ENCODE results near the gene PATJ. TPM values are rescaled to one million over a fixed set of nuclear protein-coding genes. Genes with fewer than 3 reads are reported as not detected.
"Not testable (repeated sequence)": the region's sequence is repeated elsewhere in the genome, so short reads cannot be mapped to it uniquely, and the experiment has no call there.

PATJ gene
- total RNA-seq, 1 donor from 2014 or later, result 39.4 TPM

GRCh38 chr1:61825393-61825792 is 83.1 kb downstream of the PATJ start:
- TF ChIP-seq CTCF (conservative IDR thresholded peaks at IDR 0.05), result no peak
- Mint-ChIP-seq H3K27me3 (no peaks in the 10 kb centered on the region), H3K4me1 (ENCODE audit: unreplicated experiment) (no peaks in the 10 kb centered on the region), H3K9me3 (no peaks in the 10 kb centered on the region), H3K36me3 (peaks cover 38% of the 10 kb centered on the region), H3K4me3 (no peak overlapping the region), H3K27ac (no peak overlapping the region)
- DNase-seq (ENCODE audit: extremely low spot score, unreplicated experiment), result no peak

- DNase-seq (ENCODE audit: extremely low spot score, unreplicated experiment), result no peak
- Mint-ChIP-seq H3K4me1 (ENCODE audit: unreplicated experiment) (no peaks in the 10 kb centered on the region), H3K27me3 (no peaks in the 10 kb centered on the region), H3K4me3 (no peak overlapping the region), H3K27ac (no peak overlapping the region), H3K36me3 (peaks cover 34% of the 10 kb centered on the region), H3K9me3 (no peaks in the 10 kb centered on the region)
- TF ChIP-seq CTCF (conservative IDR thresholded peaks at IDR 0.05), result no peak
These were observed 86.5 kb downstream of the PATJ start for GRCh38 chr1:61828805-61829204.

GRCh38 chr1:61836649-61837048 is 94.4 kb downstream of the PATJ start:
- Mint-ChIP-seq H3K9me3 (no peaks in the 10 kb centered on the region), H3K27me3 (no peaks in the 10 kb centered on the region), H3K4me3 (no peak overlapping the region), H3K27ac (no peak overlapping the region), H3K4me1 (ENCODE audit: unreplicated experiment) (peaks cover 3% of the 10 kb centered on the region), H3K36me3 (peaks cover 13% of the 10 kb centered on the region)
- no peak for TF ChIP-seq CTCF (conservative IDR thresholded peaks at IDR 0.05)
- no peak for DNase-seq (ENCODE audit: extremely low spot score, unreplicated experiment)

- H3K4me1 Mint-ChIP-seq (ENCODE audit: unreplicated experiment), result peaks cover 12% of the 10 kb centered on the region
- H3K27ac Mint-ChIP-seq; H3K27me3 Mint-ChIP-seq; H3K36me3 Mint-ChIP-seq; H3K4me3 Mint-ChIP-seq; H3K9me3 Mint-ChIP-seq; DNase-seq (ENCODE audit: extremely low spot score, unreplicated experiment): not testable (repeated sequence)
These were observed 95.3 kb downstream of the PATJ start for GRCh38 chr1:61837607-61838006.

GRCh38 chr1:61839679-61840078 is 97.4 kb downstream of the PATJ start:
- Mint-ChIP-seq H3K9me3 (no peaks in the 10 kb centered on the region), H3K27me3 (no peaks in the 10 kb centered on the region), H3K36me3 (peaks cover 10% of the 10 kb centered on the region), H3K4me1 (ENCODE audit: unreplicated experiment) (peaks cover 18% of the 10 kb centered on the region), H3K4me3 (no peak overlapping the region), H3K27ac (peak overlapping the region; percentile 7)
- no peak for TF ChIP-seq CTCF (conservative IDR thresholded peaks at IDR 0.05)
- DNase-seq (ENCODE audit: extremely low spot score, unreplicated experiment), result no peak

- Mint-ChIP-seq H3K4me1 (ENCODE audit: unreplicated experiment) (peaks cover 21% of the 10 kb centered on the region), H3K36me3 (peaks cover 12% of the 10 kb centered on the region), H3K9me3 (no peaks in the 10 kb centered on the region), H3K4me3 (no peak overlapping the region), H3K27ac (peak overlapping the region; percentile 17), H3K27me3 (no peaks in the 10 kb centered on the region)
- no peak for DNase-seq (ENCODE audit: extremely low spot score, unreplicated experiment)
- no peak for TF ChIP-seq CTCF (conservative IDR thresholded peaks at IDR 0.05)
These were observed 99.8 kb downstream of the PATJ start for GRCh38 chr1:61842036-61842435.

All from type B pancreatic cell (in vitro differentiated cells).